K562 (cell line): ENCODE measurements around the gene GSDME. TPM values are rescaled to one million over a fixed set of nuclear protein-coding genes. Genes with fewer than 3 reads are reported as not detected.

Source experiments
- ATAC-seq: fragments of 200-7000 bp; cut with Tn5 transposase; 3 replicates; pipeline ENCODE4 v1.9.1; 2020; ENCODE audit warnings: moderate library complexity
- BruUV-seq: library from RNA; stranded (reverse); fragments of 400-500 nt; replicated peaks from 2 replicates; lab custom pipeline; 2021; lab: Mats Ljungman, UMichigan
- CTCF ChIA-PET: fragments of 300-600 bp; formaldehyde crosslinking; extraction: SDS; loops from one replicate; lab custom pipeline; 2021; ENCODE audit warnings: low intra/inter-chr PET ratio; lab: Yijun Ruan, JAX
- POLR2A ChIA-PET: fragments of 300-600, 350-650 bp; sonication (Branson Sonifier 250); formaldehyde crosslinking; extraction: SDS; loops from one replicate; lab custom pipeline; 2021; ENCODE audit warnings: antibody characterized with exemption, inconsistent platforms; lab: Yijun Ruan, JAX
- DNase-seq, 4 experiments: peaks; one replicate each; pipeline versions ENCODE4 v3.0.0 to v3.0.0-alpha.2; 2011 to 2018; ENCODE audit warnings: low spot score in 3 of 4, mixed read lengths in 3 of 4; ENCODE audit errors: extremely low read depth in 1 of 4
- FAIRE-seq: peaks from 2 replicates; lab custom pipeline; 2011; peaks lifted over from hg19 to GRCh38; lab: Jason Lieb, UNC
- H2AFZ ChIP-seq: 2 replicates; pipeline ENCODE4 v1.6.0; 2011; ENCODE audit warnings: low read depth, low read length, control low read depth, inconsistent platforms
- H3K27ac ChIP-seq: fragments of 200-600 bp; 3 replicates; pipeline ENCODE4 v1.8.0; 2011; ENCODE audit warnings: low read depth, mild to moderate bottlenecking, control low read depth, inconsistent platforms, low read length, moderate library complexity, mixed read lengths; ENCODE audit errors: extremely low read depth
- H3K27me3 ChIP-seq, 2 experiments: fragments of 300-600 bp in 1 of 2; 2 replicates in 1 of 2; 3 replicates in 1 of 2; pipeline versions ENCODE4 v1.6.0 to v1.8.0; 2011; ENCODE audit warnings: inconsistent platforms in 2 of 2, low read length in 2 of 2, mild to moderate bottlenecking in 1 of 2, mixed read lengths in 1 of 2, moderate library complexity in 1 of 2; ENCODE audit not compliant: control insufficient read depth in 2 of 2, insufficient read depth in 2 of 2
- H3K36me3 ChIP-seq: fragments of 300-600 bp; 3 replicates; pipeline ENCODE4 v1.8.0; 2011; ENCODE audit warnings: mild to moderate bottlenecking, low read length, inconsistent platforms; ENCODE audit not compliant: control insufficient read depth, insufficient read depth
- H3K4me1 ChIP-seq, 2 experiments: fragments of 200-600 bp in 1 of 2; replicated peaks in 1 of 2; 2 replicates in 1 of 2; 3 replicates in 1 of 2; pipeline versions ENCODE4 v1.5.1 to v1.8.0; 2011; ENCODE audit warnings: inconsistent platforms in 2 of 2, low read length in 2 of 2, mild to moderate bottlenecking in 1 of 2, mixed read lengths in 1 of 2, moderate library complexity in 1 of 2; ENCODE audit not compliant: control insufficient read depth in 2 of 2, insufficient read depth in 2 of 2
- H3K4me2 ChIP-seq: 2 replicates; pipeline ENCODE4 v1.6.1; 2011; ENCODE audit warnings: low read length, control low read depth, inconsistent platforms, mixed read lengths; ENCODE audit not compliant: insufficient read depth
- H3K4me3 ChIP-seq: fragments of 200-600 bp; sonication (generic), shearing (Covaris generic); 2 replicates; pipeline ENCODE4 v1.5.1; 2016; ENCODE audit warnings: control low read depth, inconsistent platforms
- H3K79me2 ChIP-seq: fragments of 200-600 bp; 3 replicates; pipeline ENCODE4 v1.8.0; 2011; ENCODE audit warnings: low read length, inconsistent platforms; ENCODE audit not compliant: control insufficient read depth, insufficient read depth
- H3K9ac ChIP-seq, 2 experiments: 2 replicates each; pipeline versions ENCODE4 v1.6.0 to v1.6.1; 2011; ENCODE audit warnings: low read depth in 2 of 2, low read length in 2 of 2, control low read depth in 1 of 2, inconsistent platforms in 1 of 2, mild to moderate bottlenecking in 1 of 2, mixed read lengths in 1 of 2; ENCODE audit not compliant: insufficient read depth in 1 of 2
- H3K9me1 ChIP-seq: one replicate; pipeline ENCODE4 v1.6.0; 2011; ENCODE audit warnings: inconsistent platforms, mild to moderate bottlenecking, low read length, moderate library complexity; ENCODE audit not compliant: control insufficient read depth, insufficient read depth
- H3K9me3 ChIP-seq: replicated peaks from 2 replicates; pipeline ENCODE4 v1.5.1; 2011; ENCODE audit warnings: low read depth, low read length, inconsistent platforms; ENCODE audit not compliant: control insufficient read depth, insufficient read depth
- H4K20me1 ChIP-seq: replicated peaks from 2 replicates; pipeline ENCODE4 v1.6.1; 2011; ENCODE audit warnings: low read length, inconsistent platforms, mixed read lengths; ENCODE audit not compliant: control insufficient read depth, insufficient read depth
- DEAF1 ChIP-seq: fragments of 450-650 bp; formaldehyde crosslinking; IDR thresholded peaks from 2 replicates; pipeline ENCODE4 v1.4.0; 2020; ENCODE audit warnings: mild to moderate bottlenecking, moderate library complexity
- HDAC1 ChIP-seq, 2 experiments: fragments of 450-650 bp; IDR thresholded peaks; 2 replicates each; pipeline ENCODE4 v1.6.1; 2016 to 2017; ENCODE audit warnings: inconsistent platforms in 1 of 2, mild to moderate bottlenecking in 1 of 2, moderate library complexity in 1 of 2
- HOMEZ ChIP-seq: fragments of 250-450 bp; sonication (Bioruptor Pico); IDR thresholded peaks from 2 replicates; pipeline ENCODE4 v1.4.0; 2020; ENCODE audit warnings: mild to moderate bottlenecking, moderate library complexity
- HSF4 ChIP-seq: fragments of 250-450 bp; sonication (Bioruptor Pico); IDR thresholded peaks from 2 replicates; pipeline ENCODE4 v2.1.2; 2022; ENCODE audit warnings: mild to moderate bottlenecking, moderate library complexity, borderline replicate concordance
- REST ChIP-seq, 2 experiments: fragments of 450-650 bp; formaldehyde crosslinking in 1 of 2; IDR thresholded peaks; 2 replicates each; pipeline versions ENCODE4 v1.4.0 to v1.6.1; 2014 to 2020; ENCODE audit warnings: mild to moderate bottlenecking in 2 of 2, borderline replicate concordance in 1 of 2, low read depth in 1 of 2
- SAFB ChIP-seq: fragments of 200-400 bp; formaldehyde crosslinking; IDR thresholded peaks from 2 replicates; pipeline ENCODE4 v1.6.1; 2017; ENCODE audit warnings: low read depth, low read length, borderline replicate concordance
- SMC3 ChIP-seq: conservative IDR thresholded peaks from 2 replicates; pipeline ENCODE4 v1.6.1; 2011; ENCODE audit warnings: low read depth, low read length, improper control_type of control experiment; ENCODE audit not compliant: insufficient read depth
- SREBF2 ChIP-seq: sonication (generic); formaldehyde crosslinking; IDR thresholded peaks from 2 replicates; pipeline ENCODE4 v1.4.0; 2020; ENCODE audit warnings: mild to moderate bottlenecking, missing genetic modification reagents
- WGBS: fragments of 100-300 bp; shearing (Covaris generic); methylation state at CpG from one replicate; pipeline ENCODE4 v1.1.6; 2016; ENCODE audit warnings: low coverage, mixed read lengths; ENCODE audit not compliant: insufficient coverage; ENCODE audit errors: missing lambda C conversion rate; 5-methylcytosine and 5-hydroxymethylcytosine counted together
- in situ Hi-C: fragments of 300-500 bp; cut with MboI; formaldehyde crosslinking; loops from 4 replicates; pipeline ENCODE4 v1.15.0; 2018; ENCODE audit warnings: inconsistent platforms, mixed read lengths
- intact Hi-C: fragments of 100-400 bp; cut with micrococcal nuclease; formaldehyde crosslinking; loops from 2 replicates; pipeline ENCODE4 v1.14.2; 2022
- polyA plus RNA-seq, 8 experiments: library from polyadenylated mRNA; depleted of rRNA in 4 of 8; stranded (reverse) in 5 of 8; unstranded in 3 of 8; fragments of >200 nt; fragmentation: Nextera tagmentation in 2 of 8; fragmentation: Illumina TruSeq in 1 of 8; extraction: Ambion mirVana in 2 of 8; extraction: Trizol in 1 of 8; gene quantifications; 2 replicates each; pipeline versions ENCODE4 v1.2.1 to v1.2.3, GENCODE V29; 2011 to 2014; ENCODE audit warnings: inconsistent platforms in 1 of 8, missing spikeins in 1 of 8
- total RNA-seq, 7 experiments: library from RNA; depleted of rRNA in 6 of 7; stranded (reverse); fragments of >200 nt in 6 of 7; fragmentation: Illumina TruSeq in 2 of 7; extraction: Trizol in 2 of 7; gene quantifications; 2 replicates each; pipeline versions ENCODE4 v1.2.1 to v1.2.3, GENCODE V29; 2011 to 2021; ENCODE audit warnings: low replicate concordance in 1 of 7

The GSDME gene
- total and polyA plus RNA-seq, 9 of the 15 experiments (the other 6 are each of a cell fraction or from before 2014, with no cell fraction given), result 0.37 to 1.9 (median 0.62) TPM

GRCh38 chr7:24665564-24666294 is 91.5 kb downstream of the GSDME start:
- H3K79me2 ChIP-seq, result no peaks in the 10 kb centered on the region
- DNase-seq, result peak; percentile 48 to 66 (median 53)
- TF ChIP-seq SREBF2 (CRISPR knock-in tag) (no peak), DEAF1 (CRISPR knock-in tag) (peak; percentile 67), SMC3 (peak; percentile 60), HSF4 (CRISPR knock-in tag) (no peak), HDAC1 (IDR thresholded peaks at IDR 0.05) (no peak), SAFB (no peak), HOMEZ (no peak), REST (IDR thresholded peaks at IDR 0.05; ENCODE audit: borderline replicate concordance) (peak; percentile 66), REST (CRISPR knock-in tag; IDR thresholded peaks at IDR 0.05; ENCODE audit: low read depth) (no peak)

More at GRCh38 chr7:24665564-24666294, 91.5 kb downstream of the GSDME start:
- Histone ChIP-seq H4K20me1 (no peaks in the 10 kb centered on the region), H2AFZ (no peak overlapping the region), H3K27ac (no peak overlapping the region), H3K36me3 (peaks cover under 1% of the 10 kb centered on the region; the same call in 2 of the 3 replicates), H3K4me2 (no peak overlapping the region), H3K9me1 (no peaks in the 10 kb centered on the region), H3K4me1 (peaks cover 0 to 13% of the 10 kb centered on the region in 2 experiments; a peak in 2 of 5 replicates), H3K4me3 (no peak overlapping the region), H3K9ac (no peak overlapping the region), H3K9me3 (no peaks in the 10 kb centered on the region), H3K27me3 (no peaks in the 10 kb centered on the region)
- FAIRE-seq (peak; percentile 81), ATAC-seq (peak; percentile 88)
- POLR2A ChIA-PET, result interaction anchor here (0.9 kb wide), 1 partner anchor 40 kb away, joined by 3 read pairs; no protein-coding TSS in a partner anchor
- CTCF ChIA-PET, result interaction anchor here (0.5 to 1.7 kb wide), 7 partner anchors 89 to 1118 kb away, joined by 3 to 6 read pairs (median 4); no protein-coding TSS in a partner anchor
- 28% methylated on average over 4 of the region's 4 CpGs for WGBS
- no TSS peak for BruUV-seq
- in situ Hi-C loops, result loop anchor here (10.0 kb wide), 2 partner anchors 361 to 1101 kb away; no protein-coding TSS in a partner anchor
- intact Hi-C loops, result loop anchor here (1.0 to 5.0 kb wide), 3 partner anchors 89 to 348 kb away; no protein-coding TSS in a partner anchor
